ENCODE results near the gene RHOD. TPM values are rescaled to one million over a fixed set of nuclear protein-coding genes. Genes with fewer than 3 reads are reported as not detected.

RHOD gene
- 10 to 100 TPM in 2 of 3 donors, 1 to 10 TPM in 1; 8.1 to 11.5 (median 10.5) TPM for polyA plus RNA-seq (ENCODE audit: insufficient read length in 3 of 3)
- long read RNA-seq, donor 1, transcript RHOD-201 (5 exons, 1,129 nt) = major isoform, 7 of 9 reads
- long read RNA-seq, donor 1, partial matches to known transcripts = 0 of 9 reads
- long read RNA-seq, donor 1, other reads (novel, unspliced or antisense) = 0 of 9 reads
- long read RNA-seq, donor 2, transcript RHOD-201 (5 exons, 1,129 nt) = major isoform, 12 of 13 reads
- long read RNA-seq, donor 2, partial matches to known transcripts = 0 of 13 reads
- long read RNA-seq, donor 2, other reads (novel, unspliced or antisense) = 0 of 13 reads
- long read RNA-seq, donor 3, partial matches to known transcripts = 0 of 4 reads
- long read RNA-seq, donor 3, other reads (novel, unspliced or antisense) = 0 of 4 reads
- long read RNA-seq, donor 4, transcript RHOD-201 (5 exons, 1,129 nt) = major isoform, 6 of 6 reads
- long read RNA-seq, donor 4, partial matches to known transcripts = 0 of 6 reads
- long read RNA-seq, donor 4, other reads (novel, unspliced or antisense) = 0 of 6 reads
- long read RNA-seq, donor 5, partial matches to known transcripts = 0 of 4 reads
- long read RNA-seq, donor 5, other reads (novel, unspliced or antisense) = 0 of 4 reads
- long read RNA-seq, donor 6, partial matches to known transcripts = 0 of 3 reads
- long read RNA-seq, donor 6, other reads (novel, unspliced or antisense) = 0 of 3 reads
- long read RNA-seq, donor 7, transcript RHOD-201 (5 exons, 1,129 nt) = major isoform, 10 of 20 reads
- long read RNA-seq, donor 7, partial matches to known transcripts = 10 of 20 reads
- long read RNA-seq, donor 7, other reads (novel, unspliced or antisense) = 0 of 20 reads
- long read RNA-seq, donor 8, transcript RHOD-201 (5 exons, 1,129 nt) = major isoform, 10 of 15 reads
- long read RNA-seq, donor 8, partial matches to known transcripts = 5 of 15 reads
- long read RNA-seq, donor 8, other reads (novel, unspliced or antisense) = 0 of 15 reads
- long read RNA-seq, donor 9, transcript RHOD-201 (5 exons, 1,129 nt) = major isoform, 19 of 20 reads
- long read RNA-seq, donor 9, partial matches to known transcripts = 0 of 20 reads
- long read RNA-seq, donor 9, other reads (novel, unspliced or antisense) = 0 of 20 reads
- long read RNA-seq, donor 10, transcript RHOD-201 (5 exons, 1,129 nt) = major isoform, 8 of 8 reads
- long read RNA-seq, donor 10, partial matches to known transcripts = 0 of 8 reads
- long read RNA-seq, donor 10, other reads (novel, unspliced or antisense) = 0 of 8 reads
- long read RNA-seq, donor 11, partial matches to known transcripts = 5 of 8 reads
- long read RNA-seq, donor 11, other reads (novel, unspliced or antisense) = 0 of 8 reads
- long read RNA-seq, donor 12, transcript RHOD-201 (5 exons, 1,129 nt) = major isoform, 8 of 17 reads
- long read RNA-seq, donor 12, partial matches to known transcripts = 9 of 17 reads
- long read RNA-seq, donor 12, other reads (novel, unspliced or antisense) = 0 of 17 reads
- long read RNA-seq, donor 13 = 0 reads
- long read RNA-seq, donor 14 = 0 reads
- long read RNA-seq, donor 15, transcript RHOD-201 (5 exons, 1,129 nt) = major isoform, 11 of 11 reads
- long read RNA-seq, donor 15, partial matches to known transcripts = 0 of 11 reads
- long read RNA-seq, donor 15, other reads (novel, unspliced or antisense) = 0 of 11 reads
- long read RNA-seq, donor 16, transcript RHOD-201 (5 exons, 1,129 nt) = major isoform, 8 of 15 reads
- long read RNA-seq, donor 16, partial matches to known transcripts = 7 of 15 reads
- long read RNA-seq, donor 16, other reads (novel, unspliced or antisense) = 0 of 15 reads

- peak; percentile 50 for DNase-seq
Observed at GRCh38 chr11:67056267-67057204, at the start of gene RHOD. Gene RHOD, plus strand, starts transcription at chr11:67056847. Its CDS starts 56 bp downstream, at chr11:67056903.

GRCh38 chr11:67007126-67007525 lies 49.5 kb upstream of the RHOD start:
- no peak for DNase-seq

GRCh38 chr11:67010296-67010905 lies 46.2 kb upstream of the RHOD start:
- no peak for DNase-seq

GRCh38 chr11:67013511-67014045 lies 43.1 kb upstream of the RHOD start:
- DNase-seq = no peak

GRCh38 chr11:67014343-67014742 lies 42.3 kb upstream of the RHOD start:
- DNase-seq = no peak

GRCh38 chr11:67015048-67015447 lies 41.6 kb upstream of the RHOD start:
- no peak for DNase-seq

GRCh38 chr11:67016550-67016949 lies 40.1 kb upstream of the RHOD start:
- DNase-seq = no peak

GRCh38 chr11:67020949-67021348 lies 35.7 kb upstream of the RHOD start:
- DNase-seq = no peak

GRCh38 chr11:67022341-67022933 lies 34.2 kb upstream of the RHOD start:
- no peak for DNase-seq

GRCh38 chr11:67022961-67023956 lies 33.4 kb upstream of the RHOD start, which contains the start of gene SYT12:
Gene SYT12, plus strand, starts transcription at chr11:67023134. Its CDS starts 7,011 bp downstream, at chr11:67030145.
- DNase-seq = no peak

GRCh38 chr11:67023957-67024353 lies 32.7 kb upstream of the RHOD start:
- no peak for DNase-seq

- no peak for DNase-seq
Observed at GRCh38 chr11:67024410-67024809, 32.2 kb upstream of the RHOD start.

GRCh38 chr11:67024966-67025365 lies 31.7 kb upstream of the RHOD start:
- DNase-seq = no peak

GRCh38 chr11:67025750-67026149 lies 30.9 kb upstream of the RHOD start:
- no peak for DNase-seq

GRCh38 chr11:67026941-67027340 lies 29.7 kb upstream of the RHOD start:
- no peak for DNase-seq

- DNase-seq = no peak
Observed at GRCh38 chr11:67027483-67027930, 29.1 kb upstream of the RHOD start.
